HCT116 (cell line): ENCODE results near the gene TIGAR.

Experiments used
- SIN3A ChIP-seq: IDR thresholded peaks from 2 replicates; pipeline ENCODE4 v1.6.1; 2012; ENCODE audit warnings: low read depth
- TF ChIP-seq, protein P1 (sequence below): IDR thresholded peaks from 2 replicates; pipeline ENCODE4 v1.6.1; 2012

DNA sequence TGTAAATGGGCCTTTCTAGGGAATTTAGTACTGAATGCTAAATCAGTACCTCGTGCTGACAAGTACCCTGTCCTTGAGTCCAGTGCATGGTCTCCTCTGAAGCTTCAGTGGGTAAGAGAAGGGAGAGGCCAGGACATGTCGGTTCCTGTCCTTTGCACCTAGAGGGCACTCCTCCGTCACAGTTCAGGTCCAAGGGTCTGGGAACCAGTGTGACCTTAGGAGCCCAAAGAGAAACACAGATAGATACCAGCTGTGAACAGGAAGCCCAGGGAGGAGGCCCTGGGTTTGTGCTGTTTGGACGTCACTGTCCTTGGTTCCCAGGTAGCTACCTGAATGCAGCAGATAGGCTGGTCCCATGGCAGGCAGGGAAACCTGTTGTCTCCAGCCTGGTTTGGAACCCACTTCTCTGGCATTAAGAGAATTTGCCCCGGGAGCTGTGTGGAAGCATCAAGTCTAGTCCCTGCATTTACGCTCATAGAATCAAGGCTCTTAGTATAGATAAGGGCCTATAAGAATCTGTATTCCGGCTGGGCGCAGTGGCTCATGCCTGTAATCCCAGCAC lies 62.4 kb downstream of the TIGAR start:
- no peak for TF ChIP-seq SIN3A
- TF ChIP-seq, protein P1, sequence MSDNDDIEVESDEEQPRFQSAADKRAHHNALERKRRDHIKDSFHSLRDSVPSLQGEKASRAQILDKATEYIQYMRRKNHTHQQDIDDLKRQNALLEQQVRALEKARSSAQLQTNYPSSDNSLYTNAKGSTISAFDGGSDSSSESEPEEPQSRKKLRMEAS, result no peak
